Esophagus squamous epithelium (tissue), 4 donors: ENCODE results near the gene DDX54.

Experiments used
- POLR2A ChIP-seq, 4 donors: fragments of 450-650 bp; IDR thresholded peaks; one replicate each; pipeline ENCODE4 v1.6.1; 2017; ENCODE audit warnings: antibody characterized with exemption in 4 of 4, mild to moderate bottlenecking in 4 of 4, moderate library complexity in 3 of 4
- TF ChIP-seq, protein P1 (sequence below), 6 experiments: fragments of 450-650 bp in 4 of 6; fragments of 200-600 bp in 2 of 6; sonication (generic) in 2 of 6; IDR thresholded peaks; one replicate each; pipeline ENCODE4 v1.5.1; 2016 to 2019; ENCODE audit warnings: antibody characterized with exemption in 6 of 6, mild to moderate bottlenecking in 4 of 6, moderate library complexity in 4 of 6

DNA sequence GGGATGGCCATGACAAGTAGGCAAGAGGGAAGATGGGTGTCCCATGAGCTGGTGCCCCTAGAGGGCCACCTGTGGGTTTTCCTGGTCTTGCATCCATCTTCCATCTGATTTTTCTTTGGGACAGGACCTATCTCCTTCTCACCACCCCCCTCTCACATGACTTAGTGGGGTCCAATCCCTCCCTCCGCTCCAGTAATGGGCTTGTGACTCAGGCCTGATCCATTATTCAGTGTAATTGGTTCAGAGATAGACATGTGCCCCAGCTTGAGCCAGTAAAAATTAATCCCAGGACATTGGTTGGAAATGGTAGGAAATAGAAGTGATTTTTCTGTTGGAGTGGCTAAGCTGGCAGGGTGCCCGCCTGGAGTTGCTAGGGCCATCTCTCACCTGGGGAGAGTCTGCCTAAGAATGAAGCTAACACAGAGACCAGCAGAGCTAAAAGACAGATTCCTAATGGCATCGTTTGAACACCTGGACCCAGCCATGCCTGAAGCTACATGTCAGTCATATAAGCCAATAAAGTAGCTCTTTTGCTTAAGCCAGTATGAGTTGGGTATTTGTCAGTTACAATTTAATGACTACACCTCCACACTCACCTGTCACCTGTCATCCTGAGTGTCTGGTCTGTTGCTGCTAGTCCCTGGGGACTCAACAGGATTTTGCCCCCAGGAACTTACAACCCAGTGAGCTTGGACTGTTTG lies 64.5 kb downstream of the DDX54 start:
- TF ChIP-seq POLR2A (IDR thresholded peaks at IDR 0.05): no peak
- TF ChIP-seq, protein P1, sequence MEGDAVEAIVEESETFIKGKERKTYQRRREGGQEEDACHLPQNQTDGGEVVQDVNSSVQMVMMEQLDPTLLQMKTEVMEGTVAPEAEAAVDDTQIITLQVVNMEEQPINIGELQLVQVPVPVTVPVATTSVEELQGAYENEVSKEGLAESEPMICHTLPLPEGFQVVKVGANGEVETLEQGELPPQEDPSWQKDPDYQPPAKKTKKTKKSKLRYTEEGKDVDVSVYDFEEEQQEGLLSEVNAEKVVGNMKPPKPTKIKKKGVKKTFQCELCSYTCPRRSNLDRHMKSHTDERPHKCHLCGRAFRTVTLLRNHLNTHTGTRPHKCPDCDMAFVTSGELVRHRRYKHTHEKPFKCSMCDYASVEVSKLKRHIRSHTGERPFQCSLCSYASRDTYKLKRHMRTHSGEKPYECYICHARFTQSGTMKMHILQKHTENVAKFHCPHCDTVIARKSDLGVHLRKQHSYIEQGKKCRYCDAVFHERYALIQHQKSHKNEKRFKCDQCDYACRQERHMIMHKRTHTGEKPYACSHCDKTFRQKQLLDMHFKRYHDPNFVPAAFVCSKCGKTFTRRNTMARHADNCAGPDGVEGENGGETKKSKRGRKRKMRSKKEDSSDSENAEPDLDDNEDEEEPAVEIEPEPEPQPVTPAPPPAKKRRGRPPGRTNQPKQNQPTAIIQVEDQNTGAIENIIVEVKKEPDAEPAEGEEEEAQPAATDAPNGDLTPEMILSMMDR (IDR thresholded peaks at IDR 0.05): no peak
